HFFc6 (cell line): ENCODE data around the gene NPW. TPM values are rescaled to one million over a fixed set of nuclear protein-coding genes. Genes with fewer than 3 reads are reported as not detected.
"Not testable (repeated sequence)": the region's sequence is repeated elsewhere in the genome, so short reads cannot be mapped to it uniquely, and the experiment has no call there.

Source experiments
- DNase-seq: peaks from one replicate; pipeline ENCODE4 v3.0.0-alpha.2; 2018
- H3K27ac Mint-ChIP-seq: 2 replicates; pipeline ENCODE4 v1.8.0; 2020; ENCODE audit warnings: mild to moderate bottlenecking, mixed read lengths
- H3K27me3 Mint-ChIP-seq: 2 replicates; pipeline ENCODE4 v1.8.0; 2021; ENCODE audit warnings: mild to moderate bottlenecking, moderate library complexity, mixed read lengths; ENCODE audit not compliant: insufficient read depth
- H3K36me3 Mint-ChIP-seq: 2 replicates; pipeline ENCODE4 v1.8.0; 2021; ENCODE audit warnings: low read depth, mixed read lengths
- H3K4me1 Mint-ChIP-seq: 2 replicates; pipeline ENCODE4 v1.8.0; 2020; ENCODE audit warnings: low read depth, mixed read lengths
- H3K4me3 Mint-ChIP-seq: 2 replicates; pipeline ENCODE4 v1.8.0; 2020; ENCODE audit warnings: mild to moderate bottlenecking, moderate library complexity, mixed read lengths
- H3K9me3 Mint-ChIP-seq: 2 replicates; pipeline ENCODE4 v1.8.0; 2020; ENCODE audit warnings: mild to moderate bottlenecking, mixed read lengths
- CTCF ChIP-seq: fragments of 200-600 bp; sonication (generic); IDR thresholded peaks from 2 replicates; pipeline ENCODE4 v1.5.0; 2021; ENCODE audit warnings: antibody characterized with exemption, mild to moderate bottlenecking
- total RNA-seq, 6 experiments: library from RNA; stranded (reverse); fragmentation: NEBNext Ultra II Directional; extraction: Animal tissue kit (Norgen Biotek cat#: 25700); gene quantifications; 2 replicates in 1 of 6; 3 replicates in 5 of 6; pipeline ENCODE4 v1.2.3, GENCODE V29; 2021

The NPW gene
- total RNA-seq, 6 experiments from 2014 or later: 0.57 to 2.1 (median 1.4) TPM

GRCh38 chr16:2029350-2029749 is 9.8 kb downstream of the NPW start:
- Mint-ChIP-seq H3K4me3 (no peak overlapping the region), H3K27me3 (peaks cover 1% of the 10 kb centered on the region), H3K27ac (no peak overlapping the region), H3K4me1 (peaks cover 25% of the 10 kb centered on the region), H3K36me3 (no peaks in the 10 kb centered on the region), H3K9me3 (no peaks in the 10 kb centered on the region)
- no peak for DNase-seq
- no peak for TF ChIP-seq CTCF

- H3K27ac Mint-ChIP-seq: no peak overlapping the region
- DNase-seq: no peak
- peaks cover 1% of the 10 kb centered on the region for H3K27me3 Mint-ChIP-seq
- H3K4me1 Mint-ChIP-seq: peaks cover 28% of the 10 kb centered on the region
- H3K9me3 Mint-ChIP-seq: no peaks in the 10 kb centered on the region
- H3K4me3 Mint-ChIP-seq: no peak overlapping the region
- no peaks in the 10 kb centered on the region for H3K36me3 Mint-ChIP-seq
- no peak; the same call in 1 of the 2 replicates for TF ChIP-seq CTCF
Observed at GRCh38 chr16:2030036-2030435, 10.5 kb downstream of the NPW start.

DNA sequence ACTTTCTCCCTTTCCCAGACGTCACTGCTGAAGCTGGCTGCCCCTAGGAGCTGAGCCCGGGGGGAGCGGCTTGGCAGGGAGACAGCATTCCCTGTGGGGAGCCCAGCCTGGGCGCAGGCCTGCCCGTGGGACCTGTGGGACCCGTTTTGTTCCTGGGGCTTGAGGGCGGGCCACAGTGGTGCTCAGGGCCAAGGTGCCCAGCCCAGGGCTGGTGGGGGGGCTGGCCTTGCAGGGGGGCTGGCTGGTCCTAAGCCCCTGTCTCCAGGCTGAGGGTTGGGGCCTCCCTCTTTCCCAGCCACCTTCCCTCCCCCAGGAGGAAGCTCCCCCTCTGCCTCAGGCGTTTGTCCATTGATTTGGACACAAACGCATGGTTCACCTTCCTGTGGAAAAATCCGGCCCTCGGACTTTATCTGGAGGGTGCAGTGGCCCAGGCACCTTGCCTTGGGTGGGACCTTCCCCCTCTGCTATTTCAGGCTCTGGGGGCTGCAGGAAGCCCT is 11.5 kb downstream of the NPW start:
- no peak for TF ChIP-seq CTCF
- no peak for DNase-seq
- Mint-ChIP-seq H3K4me3 (no peak overlapping the region), H3K4me1 (peaks cover 29% of the 10 kb centered on the region), H3K27me3 (peaks cover 1% of the 10 kb centered on the region), H3K9me3 (no peaks in the 10 kb centered on the region), H3K36me3 (no peaks in the 10 kb centered on the region), H3K27ac (no peak overlapping the region)

- Mint-ChIP-seq H3K27me3 (peaks cover 1% of the 10 kb centered on the region), H3K4me3 (peak overlapping the region; percentile 88), H3K36me3 (no peaks in the 10 kb centered on the region), H3K27ac (peak overlapping the region; percentile 89), H3K4me1 (peaks cover 28% of the 10 kb centered on the region), H3K9me3 (no peaks in the 10 kb centered on the region)
- no peak for TF ChIP-seq CTCF
- DNase-seq: peak; percentile 29
Observed at GRCh38 chr16:2032285-2033056, 12.9 kb downstream of the NPW start.

DNA sequence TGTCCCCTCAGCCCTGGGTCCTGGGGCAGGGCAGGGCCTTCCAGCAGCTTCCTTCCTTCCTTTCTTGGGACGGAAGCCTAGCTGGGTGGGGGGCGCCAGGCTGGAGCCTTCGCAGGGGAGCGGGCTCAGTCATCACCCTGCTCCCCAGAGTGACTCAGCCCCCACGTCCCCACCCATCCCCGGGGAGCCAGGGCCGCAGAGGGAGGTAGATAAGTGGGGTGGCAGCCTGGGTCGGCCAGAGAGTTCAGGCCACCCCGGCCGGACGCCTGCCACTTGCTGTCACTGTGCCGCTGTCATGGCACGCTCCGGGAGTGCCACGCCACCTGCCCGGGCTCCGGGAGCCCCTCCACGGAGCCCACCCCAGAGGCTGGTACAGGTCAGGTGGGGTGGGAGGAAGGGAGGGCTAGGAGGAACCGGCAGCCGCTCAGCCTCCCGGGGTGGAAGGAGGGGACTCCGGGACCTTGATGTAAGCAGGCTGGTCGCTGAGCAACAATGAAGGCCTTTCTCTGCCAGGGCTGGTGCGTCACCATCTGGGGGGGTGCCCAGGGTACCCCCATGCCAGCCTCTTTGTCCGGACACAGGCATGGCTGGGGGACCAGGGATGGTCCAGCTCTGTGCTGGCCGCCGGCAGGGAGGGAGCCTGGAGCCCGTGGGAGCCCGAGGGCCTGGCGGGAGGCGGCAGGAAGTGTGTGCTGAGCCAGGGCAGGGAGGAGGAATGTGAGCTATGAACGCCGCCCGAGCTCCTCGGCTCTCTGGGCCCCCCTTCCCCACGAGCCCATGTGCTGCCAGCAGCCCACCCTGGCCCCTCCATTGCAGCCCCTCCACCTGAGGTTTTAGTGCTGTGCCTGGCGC is 13.7 kb downstream of the NPW start:
- DNase-seq: peak; percentile 76
- peaks cover 27% of the 10 kb centered on the region for H3K4me1 Mint-ChIP-seq
- H3K27me3 Mint-ChIP-seq: peaks cover 4% of the 10 kb centered on the region; the same call in 1 of the 2 replicates
- H3K27ac Mint-ChIP-seq: peak overlapping the region; percentile 89
- no peaks in the 10 kb centered on the region for H3K9me3 Mint-ChIP-seq
- TF ChIP-seq CTCF: no peak
- H3K4me3 Mint-ChIP-seq: peak overlapping the region; percentile 88
- H3K36me3 Mint-ChIP-seq: no peaks in the 10 kb centered on the region

DNA sequence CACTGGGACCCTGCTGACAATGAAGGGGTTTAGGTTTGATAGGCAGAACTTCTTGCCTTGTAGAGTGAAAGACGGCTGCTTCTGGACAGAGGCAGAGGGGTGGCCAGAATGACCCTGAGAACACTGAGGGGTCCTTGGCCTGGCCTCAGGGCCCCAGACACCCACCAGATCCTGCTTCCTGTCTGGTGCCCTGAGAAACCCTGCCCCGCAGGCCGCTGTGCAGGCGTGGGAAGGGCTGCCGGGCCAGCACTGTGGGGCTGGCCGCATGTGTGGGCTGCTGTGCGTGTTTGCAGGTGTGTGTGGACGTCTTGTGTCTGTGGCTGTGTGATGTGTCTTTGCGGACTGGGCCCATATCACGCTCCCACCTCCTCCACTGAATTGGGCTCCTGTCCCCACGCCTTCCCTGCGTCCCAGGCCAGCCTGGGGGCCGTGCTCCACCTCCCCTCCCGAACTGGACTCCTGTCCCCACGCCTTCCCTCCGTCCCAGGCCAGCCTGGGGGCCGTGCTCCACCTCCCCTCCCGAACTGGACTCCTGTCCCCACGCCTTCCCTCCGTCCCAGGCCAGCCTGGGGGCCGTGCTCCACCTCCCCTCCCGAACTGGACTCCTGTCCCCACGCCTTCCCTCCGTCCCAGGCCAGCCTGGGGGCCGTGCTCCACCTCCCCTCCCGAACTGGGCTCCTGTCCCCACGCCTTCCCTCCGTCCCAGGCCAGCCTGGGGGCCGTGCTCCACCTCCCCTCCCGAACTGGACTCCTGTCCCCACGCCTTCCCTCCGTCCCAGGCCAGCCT is 14.5 kb downstream of the NPW start:
- not testable (repeated sequence) for H3K27me3 Mint-ChIP-seq, H3K36me3 Mint-ChIP-seq, H3K9me3 Mint-ChIP-seq
- H3K27ac Mint-ChIP-seq: peak overlapping the region; percentile 91
- H3K4me3 Mint-ChIP-seq: peak overlapping the region; percentile 88
- peaks cover 26% of the 10 kb centered on the region for H3K4me1 Mint-ChIP-seq
- peak; percentile 27 for DNase-seq
